ENCODE measurements around the gene GPSM1.
A peak's percentile ranks its signal among the peaks of the same experiment; 100 is the strongest.

GPSM1 gene

GRCh38 chr9:136395020-136395340 lies 67.6 kb downstream of the GPSM1 start:
- H3K9me3 ChIP-seq (ENCODE audit: low read length): no peaks in the 10 kb centered on the region
- H3K36me3 ChIP-seq (ENCODE audit: insufficient read depth, low read length): peaks cover 70% of the 10 kb centered on the region
- no peak overlapping the region for H3K27ac ChIP-seq (ENCODE audit: low read depth, low read length)
- no peak overlapping the region for H3K9ac ChIP-seq (ENCODE audit: low read length)
- H3K27me3 ChIP-seq (ENCODE audit: control insufficient read depth in 1 of 2, insufficient read depth in 2 of 2, low read length in 2 of 2): no peaks in the 10 kb centered on the region
- peaks cover 11% of the 10 kb centered on the region for H3K4me1 ChIP-seq (ENCODE audit: insufficient read depth, low read length)
- H3K4me3 ChIP-seq (ENCODE audit: low read depth in 1 of 2, low read length in 2 of 2): no peak overlapping the region

GRCh38 chr9:136395345-136396218 lies 68.2 kb downstream of the GPSM1 start:
- Histone ChIP-seq H3K4me3 (ENCODE audit: low read depth in 1 of 2, low read length in 2 of 2) (no peak overlapping the region), H3K4me1 (ENCODE audit: insufficient read depth, low read length) (peaks cover 16% of the 10 kb centered on the region), H3K27me3 (ENCODE audit: control insufficient read depth in 1 of 2, insufficient read depth in 2 of 2, low read length in 2 of 2) (no peaks in the 10 kb centered on the region), H3K9ac (ENCODE audit: low read length) (no peak overlapping the region), H3K36me3 (ENCODE audit: insufficient read depth, low read length) (peaks cover 70% of the 10 kb centered on the region), H3K9me3 (ENCODE audit: low read length) (no peaks in the 10 kb centered on the region), H3K27ac (ENCODE audit: low read depth, low read length) (no peak overlapping the region)

- H3K36me3 ChIP-seq (ENCODE audit: insufficient read depth, low read length): peaks cover 68% of the 10 kb centered on the region
- H3K4me3 ChIP-seq (ENCODE audit: low read depth in 1 of 2, low read length in 2 of 2): no peak overlapping the region
- H3K9ac ChIP-seq (ENCODE audit: low read length): no peak overlapping the region
- no peak overlapping the region for H3K27ac ChIP-seq (ENCODE audit: low read depth, low read length)
- no peaks in the 10 kb centered on the region for H3K9me3 ChIP-seq (ENCODE audit: low read length)
- H3K4me1 ChIP-seq (ENCODE audit: insufficient read depth, low read length): peaks cover 18% of the 10 kb centered on the region
- H3K27me3 ChIP-seq (ENCODE audit: control insufficient read depth in 1 of 2, insufficient read depth in 2 of 2, low read length in 2 of 2): no peaks in the 10 kb centered on the region
These were observed 68.8 kb downstream of the GPSM1 start for GRCh38 chr9:136396219-136396515.

- H3K4me1 ChIP-seq (ENCODE audit: insufficient read depth, low read length): peaks cover 18% of the 10 kb centered on the region
- no peak overlapping the region for H3K9ac ChIP-seq (ENCODE audit: low read length)
- H3K27me3 ChIP-seq (ENCODE audit: control insufficient read depth in 1 of 2, insufficient read depth in 2 of 2, low read length in 2 of 2): no peaks in the 10 kb centered on the region
- peaks cover 58% of the 10 kb centered on the region for H3K36me3 ChIP-seq (ENCODE audit: insufficient read depth, low read length)
- H3K4me3 ChIP-seq (ENCODE audit: low read depth in 1 of 2, low read length in 2 of 2): no peak overlapping the region
- no peak overlapping the region for H3K27ac ChIP-seq (ENCODE audit: low read depth, low read length)
- no peaks in the 10 kb centered on the region for H3K9me3 ChIP-seq (ENCODE audit: low read length)
These were observed 70.3 kb downstream of the GPSM1 start for GRCh38 chr9:136397643-136398042.

GRCh38 chr9:136398286-136398685 lies 70.9 kb downstream of the GPSM1 start:
- H3K9ac ChIP-seq (ENCODE audit: low read length): no peak overlapping the region
- no peak overlapping the region for H3K27ac ChIP-seq (ENCODE audit: low read depth, low read length)
- peaks cover 18% of the 10 kb centered on the region for H3K4me1 ChIP-seq (ENCODE audit: insufficient read depth, low read length)
- peaks cover 54% of the 10 kb centered on the region for H3K36me3 ChIP-seq (ENCODE audit: insufficient read depth, low read length)
- no peaks in the 10 kb centered on the region for H3K27me3 ChIP-seq (ENCODE audit: control insufficient read depth in 1 of 2, insufficient read depth in 2 of 2, low read length in 2 of 2)
- H3K9me3 ChIP-seq (ENCODE audit: low read length): no peaks in the 10 kb centered on the region
- no peak overlapping the region for H3K4me3 ChIP-seq (ENCODE audit: low read depth in 1 of 2, low read length in 2 of 2)

GRCh38 chr9:136399176-136400037 lies 72.1 kb downstream of the GPSM1 start:
- no peaks in the 10 kb centered on the region for H3K9me3 ChIP-seq (ENCODE audit: low read length)
- peak overlapping the region; percentile 27 for H3K9ac ChIP-seq (ENCODE audit: low read length)
- no peaks in the 10 kb centered on the region for H3K27me3 ChIP-seq (ENCODE audit: control insufficient read depth in 1 of 2, insufficient read depth in 2 of 2, low read length in 2 of 2)
- peaks cover 50% of the 10 kb centered on the region for H3K36me3 ChIP-seq (ENCODE audit: insufficient read depth, low read length)
- H3K4me3 ChIP-seq (ENCODE audit: low read depth in 1 of 2, low read length in 2 of 2): peak overlapping the region; percentile 78 to 81
- H3K4me1 ChIP-seq (ENCODE audit: insufficient read depth, low read length): peaks cover 18% of the 10 kb centered on the region
- peak overlapping the region; percentile 12 for H3K27ac ChIP-seq (ENCODE audit: low read depth, low read length)

- H3K27ac ChIP-seq (ENCODE audit: low read depth, low read length): peak within 1 kb of the TSS; percentile 36
- peak within 1 kb of the TSS; percentile 78 to 81 for H3K4me3 ChIP-seq (ENCODE audit: low read depth in 1 of 2, low read length in 2 of 2)
- no peaks in the 10 kb centered on the region for H3K9me3 ChIP-seq (ENCODE audit: low read length)
- H3K4me1 ChIP-seq (ENCODE audit: insufficient read depth, low read length): peaks cover 18% of the 10 kb centered on the region
- peak within 1 kb of the TSS; percentile 41 for H3K9ac ChIP-seq (ENCODE audit: low read length)
- peaks cover 50% of the 10 kb centered on the region for H3K36me3 ChIP-seq (ENCODE audit: insufficient read depth, low read length)
- no peaks in the 10 kb centered on the region for H3K27me3 ChIP-seq (ENCODE audit: control insufficient read depth in 1 of 2, insufficient read depth in 2 of 2, low read length in 2 of 2)
These were observed 72.9 kb downstream of the GPSM1 start, which contains the start of gene SNAPC4 for GRCh38 chr9:136400038-136400834. TSS of gene SNAPC4 (minus strand) at chr9:136400170. CDS start at chr9:136398428, 1,742 bp downstream.

- no peak overlapping the region for H3K4me3 ChIP-seq (ENCODE audit: low read depth in 1 of 2, low read length in 2 of 2)
- peaks cover 18% of the 10 kb centered on the region for H3K4me1 ChIP-seq (ENCODE audit: insufficient read depth, low read length)
- H3K9ac ChIP-seq (ENCODE audit: low read length): no peak overlapping the region
- H3K27ac ChIP-seq (ENCODE audit: low read depth, low read length): no peak overlapping the region
- H3K27me3 ChIP-seq (ENCODE audit: control insufficient read depth in 1 of 2, insufficient read depth in 2 of 2, low read length in 2 of 2): no peaks in the 10 kb centered on the region
- no peaks in the 10 kb centered on the region for H3K9me3 ChIP-seq (ENCODE audit: low read length)
- peaks cover 46% of the 10 kb centered on the region for H3K36me3 ChIP-seq (ENCODE audit: insufficient read depth, low read length)
These were observed 74.0 kb downstream of the GPSM1 start for GRCh38 chr9:136401173-136401922.

GRCh38 chr9:136402067-136402466 lies 74.7 kb downstream of the GPSM1 start:
- H3K9me3 ChIP-seq (ENCODE audit: low read length): no peaks in the 10 kb centered on the region
- peaks cover 46% of the 10 kb centered on the region for H3K36me3 ChIP-seq (ENCODE audit: insufficient read depth, low read length)
- H3K4me1 ChIP-seq (ENCODE audit: insufficient read depth, low read length): peaks cover 18% of the 10 kb centered on the region
- no peak overlapping the region for H3K9ac ChIP-seq (ENCODE audit: low read length)
- no peak overlapping the region for H3K4me3 ChIP-seq (ENCODE audit: low read depth in 1 of 2, low read length in 2 of 2)
- H3K27ac ChIP-seq (ENCODE audit: low read depth, low read length): no peak overlapping the region
- H3K27me3 ChIP-seq (ENCODE audit: control insufficient read depth in 1 of 2, insufficient read depth in 2 of 2, low read length in 2 of 2): no peaks in the 10 kb centered on the region

GRCh38 chr9:136403538-136403914 lies 76.2 kb downstream of the GPSM1 start:
- Histone ChIP-seq H3K4me3 (ENCODE audit: low read depth in 1 of 2, low read length in 2 of 2) (no peak overlapping the region), H3K27ac (ENCODE audit: low read depth, low read length) (no peak overlapping the region), H3K27me3 (ENCODE audit: control insufficient read depth in 1 of 2, insufficient read depth in 2 of 2, low read length in 2 of 2) (no peaks in the 10 kb centered on the region), H3K9me3 (ENCODE audit: low read length) (no peaks in the 10 kb centered on the region), H3K4me1 (ENCODE audit: insufficient read depth, low read length) (peaks cover 14% of the 10 kb centered on the region), H3K9ac (ENCODE audit: low read length) (no peak overlapping the region), H3K36me3 (ENCODE audit: insufficient read depth, low read length) (peaks cover 40% of the 10 kb centered on the region)

Measured in muscle layer of colon (tissue), 2 donors.